LoVo (cell line): ENCODE data around the gene GNLY.

Experiments used
- DNase-seq: peaks from one replicate; pipeline ENCODE4 v3.0.0-alpha.2; 2016; ENCODE audit warnings: low spot score

Gene GNLY

GRCh38 chr2:85728883-85729824 is 35.0 kb downstream of the GNLY start:
- peak; percentile 81 for DNase-seq

GRCh38 chr2:85729825-85730510 is 35.8 kb downstream of the GNLY start:
- no peak for DNase-seq

GRCh38 chr2:85730686-85731230 is 36.6 kb downstream of the GNLY start:
- no peak for DNase-seq

DNA sequence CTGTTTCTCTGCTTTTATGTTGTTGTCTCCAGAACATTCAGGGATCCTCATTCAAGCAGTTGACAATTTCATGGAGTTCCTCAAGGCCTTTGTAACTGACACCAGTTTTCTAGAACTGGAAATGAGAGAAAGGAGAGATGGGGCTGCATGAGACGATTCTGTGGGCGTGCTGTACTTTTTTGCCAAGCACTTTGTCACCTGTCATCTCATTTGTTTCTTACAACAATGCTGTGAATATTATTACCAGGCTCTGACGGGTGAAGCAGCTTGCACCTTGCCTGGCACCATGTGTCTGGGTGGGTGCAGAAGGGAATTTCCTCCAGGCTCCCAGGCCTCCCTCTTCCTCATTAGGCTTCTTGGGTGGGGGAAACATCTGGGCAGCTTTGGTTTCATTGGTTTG is 37.4 kb downstream of the GNLY start:
- DNase-seq: no peak

GRCh38 chr2:85732467-85733120 is 38.4 kb downstream of the GNLY start:
- DNase-seq: no peak

DNA sequence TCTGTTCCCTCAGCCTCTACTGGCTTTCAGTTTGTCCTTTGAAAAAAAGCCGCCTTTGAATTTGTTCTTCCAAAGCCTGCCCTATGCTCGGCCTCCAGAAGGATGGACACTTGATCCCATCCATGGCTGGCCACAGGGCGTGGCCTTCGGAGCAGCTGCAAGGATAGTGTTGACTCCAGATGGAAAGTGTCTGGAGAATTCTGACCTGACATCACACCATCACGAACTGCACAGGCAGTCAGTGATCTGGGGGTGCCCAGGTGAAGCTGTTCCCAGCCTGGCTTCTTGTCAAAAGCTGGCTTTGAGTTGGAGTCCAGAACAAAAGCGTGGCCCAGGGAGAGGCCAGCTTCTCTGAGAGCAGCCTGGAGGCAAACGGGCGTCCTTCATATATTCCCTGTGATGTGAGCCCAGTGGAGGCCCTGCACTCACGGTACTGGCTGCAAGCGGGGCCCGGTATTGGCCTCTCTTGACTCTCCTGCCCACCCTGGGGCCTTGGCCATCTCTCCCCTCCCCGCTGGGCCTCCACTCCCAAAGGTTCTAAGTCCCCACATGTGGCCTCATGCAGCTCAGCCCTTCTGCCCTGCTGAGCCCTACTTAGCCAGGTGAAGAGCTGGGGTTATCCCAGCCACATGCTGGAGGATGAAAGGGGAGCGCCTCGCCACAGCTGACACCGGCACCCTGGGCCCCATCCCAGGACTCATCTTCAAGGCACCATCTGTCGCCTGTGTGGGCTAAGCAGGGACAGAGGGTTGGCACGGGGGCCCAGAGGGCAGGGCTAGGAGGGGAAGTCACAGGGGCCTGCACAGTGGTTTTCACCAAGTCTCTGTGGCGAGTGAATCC is 39.2 kb downstream of the GNLY start:
- DNase-seq: no peak

GRCh38 chr2:85734015-85734414 is 39.9 kb downstream of the GNLY start:
- no peak for DNase-seq

GRCh38 chr2:85734942-85735608 is 40.9 kb downstream of the GNLY start:
- no peak for DNase-seq

DNA sequence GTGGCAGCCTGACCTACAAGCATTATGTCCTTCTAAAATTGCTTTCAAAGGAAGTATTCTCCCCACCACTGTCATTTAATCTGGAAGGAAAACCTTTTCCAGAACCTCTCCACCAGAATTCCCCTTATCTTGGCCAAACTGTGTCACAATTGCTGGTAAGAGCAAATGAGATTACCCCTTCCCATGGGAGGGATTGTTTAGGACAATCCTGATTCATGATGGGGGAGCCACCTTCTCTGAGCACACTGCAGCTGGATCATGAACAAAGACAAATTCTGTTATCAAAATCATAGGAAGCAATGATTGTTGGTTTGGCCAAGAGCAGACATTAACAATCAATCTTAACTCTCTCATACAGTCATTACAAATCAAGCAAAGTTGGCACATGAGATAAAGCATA is 41.5 kb downstream of the GNLY start:
- DNase-seq: no peak

- no peak for DNase-seq
Measured at GRCh38 chr2:85736456-85737355, 42.5 kb downstream of the GNLY start.

DNA sequence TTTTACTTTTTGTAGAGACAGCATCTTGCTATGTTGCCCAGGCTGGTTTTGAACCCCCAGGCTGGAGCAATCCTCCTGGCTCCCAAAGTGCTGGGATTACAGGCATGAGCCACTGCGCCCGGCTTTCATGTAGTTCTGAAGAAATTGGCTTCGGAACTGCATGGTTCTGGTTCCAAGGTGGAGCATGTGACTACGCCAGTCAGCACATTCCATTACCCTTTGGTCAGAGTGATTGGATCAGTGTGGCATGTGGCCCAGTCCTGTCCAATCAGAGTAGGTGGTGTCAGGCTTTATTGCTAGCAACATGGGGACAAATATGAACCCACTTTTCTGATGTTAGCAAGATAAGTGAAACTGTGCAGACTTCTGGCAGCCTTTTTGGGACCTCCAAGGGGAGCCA is 43.3 kb downstream of the GNLY start:
- no peak for DNase-seq

- no peak for DNase-seq
Measured at GRCh38 chr2:85737961-85738360, 43.8 kb downstream of the GNLY start.

DNA sequence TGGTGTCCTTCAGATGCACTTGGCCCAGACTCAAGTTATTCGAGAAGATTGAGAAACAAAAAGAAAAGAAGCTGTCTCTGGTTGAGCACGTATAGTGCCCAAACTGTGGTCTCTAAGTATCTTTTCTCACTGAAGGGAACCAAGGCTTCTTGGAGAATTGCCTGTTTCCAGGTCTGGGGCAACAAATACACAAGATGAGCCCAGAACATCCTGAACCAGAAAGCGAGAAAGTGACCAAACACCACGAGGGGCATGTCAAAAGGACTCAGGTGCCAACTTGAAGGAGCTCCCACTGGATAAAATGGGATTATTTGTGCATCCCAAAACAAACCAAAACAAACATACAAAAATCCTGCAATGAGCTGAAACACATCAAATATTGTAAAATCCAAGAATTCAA is 46.0 kb downstream of the GNLY start:
- DNase-seq: no peak

- no peak for DNase-seq
Measured at GRCh38 chr2:85741211-85741832, 47.2 kb downstream of the GNLY start.

- no peak for DNase-seq
Measured at GRCh38 chr2:85741833-85742455, 47.8 kb downstream of the GNLY start.

DNA sequence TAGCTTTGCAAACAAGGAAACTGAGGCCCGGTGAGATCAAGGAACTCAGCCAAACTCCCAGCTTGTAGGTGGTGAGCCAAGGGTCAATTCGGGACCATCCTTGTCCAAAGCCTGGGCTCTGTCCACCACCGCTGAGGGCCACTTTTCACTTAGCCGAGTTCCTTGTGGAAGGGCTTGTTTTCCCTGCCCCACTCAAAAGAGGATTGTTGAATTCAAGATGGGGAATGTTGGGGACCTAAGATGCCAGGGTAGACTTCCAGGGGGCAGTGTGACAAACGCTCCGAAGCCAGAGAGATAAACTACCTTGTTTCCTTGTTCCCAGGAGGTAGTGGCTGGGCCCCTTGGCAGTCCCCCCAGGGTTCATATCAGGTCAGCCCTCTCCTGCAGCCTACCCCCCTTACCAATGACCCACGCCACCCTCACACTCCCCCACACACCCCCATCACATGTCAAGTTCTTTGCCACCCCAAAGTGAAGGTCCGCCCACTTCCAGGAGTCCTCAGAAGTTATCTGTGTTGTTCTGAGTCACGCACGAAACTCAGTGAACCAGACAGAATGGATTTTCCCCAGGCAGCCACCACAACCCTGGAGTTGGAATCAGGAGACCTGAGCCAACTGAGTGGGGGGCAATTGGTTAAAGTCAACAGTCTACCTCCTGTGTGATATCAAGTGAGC is 49.3 kb downstream of the GNLY start:
- no peak for DNase-seq

GRCh38 chr2:85744055-85744454 is 49.9 kb downstream of the GNLY start:
- no peak for DNase-seq
